ENCODE measurements around the gene ZBTB20. TPM values are rescaled to one million over a fixed set of nuclear protein-coding genes. Genes with fewer than 3 reads are reported as not detected.

ZBTB20 gene
- total and polyA plus RNA-seq, 2 of the 4 experiments (the other 2 are of a cell fraction): 0.75 to 14.7 TPM

GRCh38 chr3:114673481-114673880 lies 473.6 kb downstream of the ZBTB20 start:
- Histone ChIP-seq H3K79me1 (ENCODE audit: low read depth in 1 of 2, low read length in 2 of 2) (no peaks in the 10 kb centered on the region), H3K23ac (ENCODE audit: low read depth, low read length) (no peak overlapping the region), H3K36me3 (ENCODE audit: control insufficient read depth, insufficient read depth, low read length) (no peaks in the 10 kb centered on the region), H4K20me1 (ENCODE audit: insufficient read depth, low read length) (no peaks in the 10 kb centered on the region), H3K14ac (replicated peaks; ENCODE audit: low read depth, low read length) (no peak overlapping the region), H2BK5ac (ENCODE audit: low read depth, low read length, poor library complexity, severe bottlenecking) (no peak overlapping the region), H4K8ac (ENCODE audit: low read depth in 2 of 2, low read length in 2 of 2) (no peak overlapping the region), H3K18ac (ENCODE audit: low read depth, low read length) (no peak overlapping the region), H4K5ac (ENCODE audit: low read depth, low read length) (no peak overlapping the region), H4K91ac (ENCODE audit: insufficient read depth, low read depth, low read length) (no peak overlapping the region), H2AFZ (replicated peaks; ENCODE audit: low read length, poor library complexity) (no peak overlapping the region), H3K9ac (ENCODE audit: low read depth, low read length) (no peak overlapping the region), H3K9me1 (ENCODE audit: insufficient read depth, low read length) (peaks cover 2% of the 10 kb centered on the region; the same call in 1 of the 2 replicates), H2BK15ac (ENCODE audit: low read depth, low read length) (no peak overlapping the region), H3K4me2 (ENCODE audit: low read depth, low read length) (no peak overlapping the region), H2AK5ac (ENCODE audit: low read depth, low read length) (no peak overlapping the region), H2BK20ac (ENCODE audit: low read depth, low read length) (no peak overlapping the region), H2AK9ac (replicated peaks; ENCODE audit: low read depth, low read length, poor library complexity) (no peak overlapping the region), H3K27me3 (ENCODE audit: control insufficient read depth, insufficient read depth, low read length) (no peaks in the 10 kb centered on the region), H2BK120ac (ENCODE audit: low read depth, low read length) (no peak overlapping the region), H3K4ac (ENCODE audit: low read depth, low read length) (no peak overlapping the region), H3K9me3 (ENCODE audit: control insufficient read depth, insufficient read depth, low read length) (no peaks in the 10 kb centered on the region), H3K4me1 (ENCODE audit: control insufficient read depth, insufficient read depth, low read length) (no peaks in the 10 kb centered on the region), H3K4me3 (ENCODE audit: insufficient read depth, low read depth, low read length) (no peak overlapping the region), H3K56ac (ENCODE audit: extremely low read depth, insufficient read depth, low read length) (no peak overlapping the region), H3K27ac (ENCODE audit: insufficient read depth, low read length) (no peak overlapping the region)
- dilution Hi-C loops (cut with HindIII; ENCODE audit: low sequenced_read_pairs, unreplicated experiment) (no loop called here), intact Hi-C loops (cut with micrococcal nuclease) (no loop called here), in situ Hi-C loops (cut with MboI; ENCODE audit: low sequenced_read_pairs) (no loop called here)
- POLR2A ChIA-PET (ENCODE audit: unreplicated experiment): no interaction called here
- no peak for TF ChIP-seq RCOR1 (IDR thresholded peaks at IDR 0.05; ENCODE audit: insufficient replicate concordance, low read length)
- TF ChIP-seq CEBPB (IDR thresholded peaks at IDR 0.05; ENCODE audit: low read depth, low read length): no peak
- BruUV-seq (replicated peaks): no TSS peak
- ATAC-seq (ENCODE audit: low read depth) (no peak), DNase-seq (no peak)
- CTCF ChIA-PET: no interaction called here
- WGBS, 2 experiments (ENCODE audit: extremely low coverage in 2 of 2, insufficient read length in 1 of 2): no CpG with 5 or more reads among the region's 2 CpGs

All from IMR-90 (cell line).